Skeletal muscle satellite cell (primary cell): ENCODE results near the gene RAPGEF2.

ENCODE experiments used
- H3K27me3 ChIP-seq: 2 replicates; pipeline ENCODE4 v1.7.0; 2013; ENCODE audit warnings: low read length; ENCODE audit not compliant: control insufficient read depth, insufficient read depth
- H3K36me3 ChIP-seq: 2 replicates; pipeline ENCODE4 v1.7.0; 2013; ENCODE audit warnings: mild to moderate bottlenecking, control low read depth, low read length; ENCODE audit not compliant: insufficient read depth
- H3K4me1 ChIP-seq: 2 replicates; pipeline ENCODE4 v1.7.0; 2013; ENCODE audit warnings: low read length; ENCODE audit not compliant: control insufficient read depth, insufficient read depth
- H3K4me2 ChIP-seq: 2 replicates; pipeline ENCODE4 v1.7.0; 2013; ENCODE audit warnings: mild to moderate bottlenecking, low read length
- H3K4me3 ChIP-seq: 2 replicates; pipeline ENCODE4 v1.7.0; 2013; ENCODE audit warnings: low read length
- H3K9ac ChIP-seq: 2 replicates; pipeline ENCODE4 v1.7.0; 2013; ENCODE audit warnings: mild to moderate bottlenecking, low read depth, low read length, moderate library complexity
- H3K9me3 ChIP-seq: replicated peaks from 2 replicates; pipeline ENCODE4 v1.7.0; 2013; ENCODE audit warnings: mild to moderate bottlenecking, control low read depth, low read length

Gene RAPGEF2

DNA sequence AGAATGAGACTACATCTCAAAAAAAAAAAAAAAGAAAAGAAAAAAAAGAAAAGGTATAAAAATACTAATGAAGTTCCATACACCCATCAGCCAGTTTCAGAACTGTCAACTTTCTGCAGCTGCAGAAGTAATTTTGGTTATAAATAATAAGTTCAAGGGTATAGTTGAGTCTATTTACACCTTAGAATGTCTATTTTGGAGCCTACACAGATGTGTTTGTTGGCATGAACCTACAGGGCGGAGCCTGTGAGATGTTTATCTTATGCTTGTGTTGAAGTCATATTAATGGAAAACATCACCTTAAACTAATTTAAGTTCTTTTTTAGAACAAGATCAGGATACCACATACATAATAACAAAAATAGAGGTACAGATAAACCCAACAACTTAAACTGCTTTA lies 85.8 kb downstream of the RAPGEF2 start:
- Histone ChIP-seq H3K4me2 (no peak overlapping the region), H3K36me3 (no peaks in the 10 kb centered on the region), H3K9ac (no peak overlapping the region), H3K9me3 (no peaks in the 10 kb centered on the region), H3K4me1 (peaks cover 24% of the 10 kb centered on the region), H3K4me3 (no peak overlapping the region), H3K27me3 (no peaks in the 10 kb centered on the region)

GRCh38 chr4:159190651-159191050 lies 87.8 kb downstream of the RAPGEF2 start:
- H3K4me1 ChIP-seq: peaks cover 21% of the 10 kb centered on the region
- no peaks in the 10 kb centered on the region for H3K36me3 ChIP-seq
- H3K9me3 ChIP-seq: no peaks in the 10 kb centered on the region
- H3K9ac ChIP-seq: no peak overlapping the region
- no peaks in the 10 kb centered on the region for H3K27me3 ChIP-seq
- H3K4me2 ChIP-seq: no peak overlapping the region
- H3K4me3 ChIP-seq: no peak overlapping the region

- H3K36me3 ChIP-seq: no peaks in the 10 kb centered on the region
- peak overlapping the region; percentile 14 for H3K4me2 ChIP-seq
- H3K4me3 ChIP-seq: no peak overlapping the region
- no peak overlapping the region for H3K9ac ChIP-seq
- peaks cover 20% of the 10 kb centered on the region for H3K4me1 ChIP-seq
- H3K27me3 ChIP-seq: no peaks in the 10 kb centered on the region
- no peaks in the 10 kb centered on the region for H3K9me3 ChIP-seq
These were observed 89.1 kb downstream of the RAPGEF2 start for GRCh38 chr4:159191989-159192388.

- Histone ChIP-seq H3K4me2 (no peak overlapping the region), H3K36me3 (no peaks in the 10 kb centered on the region), H3K9ac (no peak overlapping the region), H3K9me3 (no peaks in the 10 kb centered on the region), H3K4me1 (peaks cover 20% of the 10 kb centered on the region), H3K27me3 (no peaks in the 10 kb centered on the region), H3K4me3 (no peak overlapping the region)
These were observed 90.3 kb downstream of the RAPGEF2 start for GRCh38 chr4:159193046-159193620.

DNA sequence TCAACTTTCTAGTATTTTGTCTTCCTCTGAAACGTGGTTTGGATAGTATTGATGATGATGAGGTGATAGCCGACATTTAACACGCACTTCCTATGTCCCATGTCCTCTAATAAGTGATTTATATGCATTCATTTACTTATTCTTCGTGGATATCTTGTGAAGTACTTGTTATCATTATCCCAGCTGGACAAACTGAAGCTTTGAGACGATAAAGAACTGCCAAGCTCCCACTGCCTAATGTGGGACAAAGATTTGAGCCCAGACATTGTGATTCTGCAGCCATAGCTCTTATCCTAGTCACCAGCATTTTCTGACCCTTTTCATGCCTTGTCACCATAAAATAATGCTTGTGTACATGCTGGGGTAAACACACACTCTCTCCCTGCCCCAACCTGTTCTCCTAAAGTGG lies 92.5 kb downstream of the RAPGEF2 start:
- H3K27me3 ChIP-seq: no peaks in the 10 kb centered on the region
- H3K4me2 ChIP-seq: no peak overlapping the region
- H3K9ac ChIP-seq: no peak overlapping the region
- no peaks in the 10 kb centered on the region for H3K36me3 ChIP-seq
- H3K4me1 ChIP-seq: peaks cover 20% of the 10 kb centered on the region
- no peaks in the 10 kb centered on the region for H3K9me3 ChIP-seq
- no peak overlapping the region for H3K4me3 ChIP-seq

GRCh38 chr4:159197260-159197884 lies 94.5 kb downstream of the RAPGEF2 start:
- Histone ChIP-seq H3K36me3 (no peaks in the 10 kb centered on the region), H3K4me2 (no peak overlapping the region), H3K27me3 (no peaks in the 10 kb centered on the region), H3K4me3 (no peak overlapping the region), H3K9ac (no peak overlapping the region), H3K9me3 (no peaks in the 10 kb centered on the region), H3K4me1 (peaks cover 12% of the 10 kb centered on the region)

- no peak overlapping the region for H3K4me3 ChIP-seq
- H3K4me1 ChIP-seq: peaks cover 7% of the 10 kb centered on the region
- H3K27me3 ChIP-seq: no peaks in the 10 kb centered on the region
- no peaks in the 10 kb centered on the region for H3K36me3 ChIP-seq
- H3K9me3 ChIP-seq: no peaks in the 10 kb centered on the region
- H3K4me2 ChIP-seq: no peak overlapping the region
- H3K9ac ChIP-seq: no peak overlapping the region
These were observed 95.0 kb downstream of the RAPGEF2 start for GRCh38 chr4:159197885-159198269.

DNA sequence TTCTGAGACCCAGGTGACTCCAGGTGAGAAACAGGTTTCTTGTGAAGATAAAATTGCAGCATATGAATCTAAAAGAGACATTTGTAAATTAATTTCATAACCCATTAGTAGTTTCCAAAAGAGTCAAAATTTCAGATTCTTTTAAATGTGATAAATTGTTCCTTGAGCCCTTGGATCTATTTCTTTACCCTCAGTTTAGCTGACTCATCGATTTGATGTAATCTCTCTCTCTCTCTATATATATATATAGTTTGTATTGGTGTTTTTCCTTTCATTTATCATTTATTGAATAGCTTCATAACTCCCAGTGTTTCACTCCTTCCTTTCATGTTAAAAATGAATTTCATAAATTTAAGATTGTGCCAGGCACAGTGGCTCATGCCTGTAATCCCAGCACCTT lies 96.9 kb downstream of the RAPGEF2 start:
- Histone ChIP-seq H3K4me2 (no peak overlapping the region), H3K27me3 (no peaks in the 10 kb centered on the region), H3K9ac (no peak overlapping the region), H3K4me3 (no peak overlapping the region), H3K36me3 (no peaks in the 10 kb centered on the region), H3K9me3 (no peaks in the 10 kb centered on the region), H3K4me1 (no peaks in the 10 kb centered on the region)

- H3K27me3 ChIP-seq: no peaks in the 10 kb centered on the region
- H3K4me1 ChIP-seq: peaks cover 2% of the 10 kb centered on the region
- no peaks in the 10 kb centered on the region for H3K9me3 ChIP-seq
- H3K4me2 ChIP-seq: no peak overlapping the region
- H3K4me3 ChIP-seq: no peak overlapping the region
- no peaks in the 10 kb centered on the region for H3K36me3 ChIP-seq
- no peak overlapping the region for H3K9ac ChIP-seq
These were observed 98.3 kb downstream of the RAPGEF2 start for GRCh38 chr4:159201168-159201567.

DNA sequence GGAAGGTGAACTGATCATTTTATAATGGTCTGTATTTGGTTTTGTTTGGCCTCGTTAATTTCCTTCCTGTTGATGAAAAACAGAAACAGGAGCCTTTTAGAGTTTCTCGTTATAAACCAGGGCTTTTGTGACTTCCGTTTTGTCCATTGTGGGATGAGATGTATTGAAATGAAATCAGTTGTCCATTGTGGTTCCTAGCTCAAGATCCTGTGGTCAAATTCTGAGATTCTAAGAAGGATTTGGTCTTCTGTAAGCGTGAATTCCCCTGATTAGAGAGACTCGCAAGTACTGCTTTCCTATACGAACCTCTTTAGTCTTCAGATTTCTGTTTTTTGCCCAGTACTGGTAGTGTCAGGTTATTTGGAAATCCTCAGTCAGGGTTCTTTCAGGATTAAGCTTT lies 101.7 kb downstream of the RAPGEF2 start:
- no peaks in the 10 kb centered on the region for H3K36me3 ChIP-seq
- H3K9ac ChIP-seq: no peak overlapping the region
- H3K9me3 ChIP-seq: no peaks in the 10 kb centered on the region
- peaks cover 13% of the 10 kb centered on the region for H3K4me1 ChIP-seq
- no peaks in the 10 kb centered on the region for H3K27me3 ChIP-seq
- no peak overlapping the region for H3K4me2 ChIP-seq
- H3K4me3 ChIP-seq: no peak overlapping the region

DNA sequence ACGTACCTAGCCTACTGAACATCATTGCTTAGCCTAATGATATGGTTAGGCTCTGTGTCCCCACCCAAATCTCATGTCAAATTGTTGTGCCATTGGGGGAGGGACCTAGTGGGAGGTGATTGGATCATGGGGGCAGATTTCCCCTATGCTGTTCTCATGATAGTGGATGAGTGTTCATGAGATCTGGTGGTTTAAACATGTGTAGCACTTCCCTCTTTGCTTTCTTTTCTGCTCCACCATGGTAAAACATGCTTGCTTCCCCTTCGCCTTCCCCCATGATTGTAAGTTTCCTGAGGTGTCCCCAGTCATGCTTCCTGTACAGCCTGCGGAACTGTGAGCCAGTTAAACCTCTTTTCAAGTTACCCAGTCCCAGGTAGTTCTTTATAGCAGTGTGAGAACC lies 102.6 kb downstream of the RAPGEF2 start:
- no peak overlapping the region for H3K4me2 ChIP-seq
- no peaks in the 10 kb centered on the region for H3K36me3 ChIP-seq
- H3K9ac ChIP-seq: no peak overlapping the region
- H3K9me3 ChIP-seq: no peaks in the 10 kb centered on the region
- H3K4me3 ChIP-seq: no peak overlapping the region
- H3K27me3 ChIP-seq: no peaks in the 10 kb centered on the region
- H3K4me1 ChIP-seq: peaks cover 13% of the 10 kb centered on the region

- no peak overlapping the region for H3K9ac ChIP-seq
- H3K9me3 ChIP-seq: no peaks in the 10 kb centered on the region
- no peaks in the 10 kb centered on the region for H3K36me3 ChIP-seq
- no peak overlapping the region for H3K4me2 ChIP-seq
- H3K4me3 ChIP-seq: no peak overlapping the region
- H3K4me1 ChIP-seq: peaks cover 13% of the 10 kb centered on the region
- no peaks in the 10 kb centered on the region for H3K27me3 ChIP-seq
These were observed 103.6 kb downstream of the RAPGEF2 start for GRCh38 chr4:159206427-159206871.
